NCI-H69 (cell line): ENCODE results near the gene ARID5B.
A peak's percentile ranks its signal among the peaks of the same experiment; 100 is the strongest.
"Not testable (repeated sequence)": the region's sequence is repeated elsewhere in the genome, so short reads cannot be mapped to it uniquely, and the experiment has no call there.

Experiments used
- DNase-seq: peaks from one replicate; lab custom pipeline; 2025; lab: John Stamatoyannopoulos, UW

The ARID5B gene, protein sequence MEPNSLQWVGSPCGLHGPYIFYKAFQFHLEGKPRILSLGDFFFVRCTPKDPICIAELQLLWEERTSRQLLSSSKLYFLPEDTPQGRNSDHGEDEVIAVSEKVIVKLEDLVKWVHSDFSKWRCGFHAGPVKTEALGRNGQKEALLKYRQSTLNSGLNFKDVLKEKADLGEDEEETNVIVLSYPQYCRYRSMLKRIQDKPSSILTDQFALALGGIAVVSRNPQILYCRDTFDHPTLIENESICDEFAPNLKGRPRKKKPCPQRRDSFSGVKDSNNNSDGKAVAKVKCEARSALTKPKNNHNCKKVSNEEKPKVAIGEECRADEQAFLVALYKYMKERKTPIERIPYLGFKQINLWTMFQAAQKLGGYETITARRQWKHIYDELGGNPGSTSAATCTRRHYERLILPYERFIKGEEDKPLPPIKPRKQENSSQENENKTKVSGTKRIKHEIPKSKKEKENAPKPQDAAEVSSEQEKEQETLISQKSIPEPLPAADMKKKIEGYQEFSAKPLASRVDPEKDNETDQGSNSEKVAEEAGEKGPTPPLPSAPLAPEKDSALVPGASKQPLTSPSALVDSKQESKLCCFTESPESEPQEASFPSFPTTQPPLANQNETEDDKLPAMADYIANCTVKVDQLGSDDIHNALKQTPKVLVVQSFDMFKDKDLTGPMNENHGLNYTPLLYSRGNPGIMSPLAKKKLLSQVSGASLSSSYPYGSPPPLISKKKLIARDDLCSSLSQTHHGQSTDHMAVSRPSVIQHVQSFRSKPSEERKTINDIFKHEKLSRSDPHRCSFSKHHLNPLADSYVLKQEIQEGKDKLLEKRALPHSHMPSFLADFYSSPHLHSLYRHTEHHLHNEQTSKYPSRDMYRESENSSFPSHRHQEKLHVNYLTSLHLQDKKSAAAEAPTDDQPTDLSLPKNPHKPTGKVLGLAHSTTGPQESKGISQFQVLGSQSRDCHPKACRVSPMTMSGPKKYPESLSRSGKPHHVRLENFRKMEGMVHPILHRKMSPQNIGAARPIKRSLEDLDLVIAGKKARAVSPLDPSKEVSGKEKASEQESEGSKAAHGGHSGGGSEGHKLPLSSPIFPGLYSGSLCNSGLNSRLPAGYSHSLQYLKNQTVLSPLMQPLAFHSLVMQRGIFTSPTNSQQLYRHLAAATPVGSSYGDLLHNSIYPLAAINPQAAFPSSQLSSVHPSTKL

DNA sequence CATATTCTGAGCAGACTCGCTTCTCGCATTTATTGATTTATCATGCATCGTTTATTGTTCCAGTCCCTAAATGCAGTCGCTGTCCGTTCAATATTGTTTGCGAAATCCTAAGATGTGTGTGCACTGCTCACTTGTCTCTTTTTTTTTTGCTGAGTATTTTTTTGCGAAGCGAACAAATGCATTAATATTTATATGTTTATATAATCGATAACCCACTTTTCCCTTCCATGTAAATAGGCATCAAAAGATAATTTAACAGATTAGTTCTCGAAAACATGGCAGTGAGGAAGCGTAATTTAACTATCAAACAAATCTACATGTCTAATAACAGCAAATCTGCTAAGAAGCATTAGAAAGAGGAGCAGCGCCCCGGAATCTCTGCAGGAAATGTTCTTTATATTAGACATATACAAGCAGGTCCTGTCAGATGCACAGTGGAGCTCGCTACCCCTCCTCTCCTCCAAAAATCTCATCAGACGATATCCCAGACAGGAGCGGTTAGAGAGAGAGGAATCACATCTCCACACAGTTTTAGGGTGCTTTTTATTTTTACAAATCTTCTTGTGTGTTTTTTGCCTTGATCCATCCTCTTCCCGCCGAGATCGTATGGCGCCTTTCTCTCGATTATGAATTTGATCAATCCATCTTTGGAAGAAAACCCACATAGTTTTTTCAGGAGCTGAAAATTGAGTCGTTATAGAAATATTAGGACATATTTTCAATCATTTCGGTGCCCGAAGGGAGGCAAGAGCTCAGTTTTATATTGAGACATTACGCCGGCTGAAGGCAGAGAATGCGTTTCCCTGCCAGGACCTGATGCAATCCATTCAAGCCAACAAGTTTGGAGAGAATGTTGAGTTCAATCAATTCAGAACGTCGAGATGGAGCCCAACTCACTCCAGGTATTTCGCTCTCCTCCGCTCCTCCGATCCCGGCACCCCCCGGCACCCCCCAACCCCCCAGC lies at the start of gene ARID5B:
ARID5B (plus strand) TSS at position 871 of the 964 bp plus-strand sequence; CDS start at position 882, 11 bp downstream.
- peak; percentile 86 for DNase-seq

DNA sequence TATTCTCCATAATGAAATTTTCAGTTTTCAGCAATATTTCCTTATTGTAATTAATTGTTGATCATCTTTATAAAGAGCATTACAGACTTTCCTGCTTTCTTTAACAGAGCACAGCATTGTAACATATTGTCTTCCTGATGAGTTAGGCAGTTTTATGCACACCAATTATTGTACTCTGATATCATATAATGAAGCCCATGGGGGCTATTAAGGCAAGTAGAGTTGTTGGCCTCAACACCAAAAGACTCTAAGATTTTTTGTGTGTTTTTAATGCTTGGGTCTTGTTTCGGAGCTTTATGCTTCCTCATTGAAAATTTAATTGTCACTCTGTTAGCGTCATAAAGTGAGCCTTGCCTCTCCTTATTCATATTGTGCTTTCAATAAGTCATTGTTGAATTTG lies 49.2 kb upstream of the ARID5B start:
- DNase-seq = peak; percentile 51

DNA sequence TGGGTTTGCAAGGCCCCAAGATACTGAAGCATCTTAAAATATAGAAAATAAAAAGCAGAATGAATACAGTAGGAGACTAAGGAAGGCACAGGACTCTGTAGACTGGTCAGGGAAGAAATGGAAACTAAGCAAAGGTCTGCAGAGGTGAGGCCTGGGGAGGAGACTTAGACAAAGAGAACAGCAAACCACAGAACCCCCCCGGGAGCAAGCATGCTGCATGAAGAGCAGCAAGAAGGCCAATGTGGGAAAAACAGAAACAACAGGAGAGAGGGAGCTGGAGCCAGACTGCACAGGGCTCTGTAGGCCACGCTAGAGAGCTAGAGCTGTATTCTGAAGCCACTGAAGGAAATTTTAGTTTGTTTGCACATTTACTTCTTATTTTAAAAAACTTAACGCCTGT lies 45.7 kb upstream of the ARID5B start:
- no peak for DNase-seq

DNA sequence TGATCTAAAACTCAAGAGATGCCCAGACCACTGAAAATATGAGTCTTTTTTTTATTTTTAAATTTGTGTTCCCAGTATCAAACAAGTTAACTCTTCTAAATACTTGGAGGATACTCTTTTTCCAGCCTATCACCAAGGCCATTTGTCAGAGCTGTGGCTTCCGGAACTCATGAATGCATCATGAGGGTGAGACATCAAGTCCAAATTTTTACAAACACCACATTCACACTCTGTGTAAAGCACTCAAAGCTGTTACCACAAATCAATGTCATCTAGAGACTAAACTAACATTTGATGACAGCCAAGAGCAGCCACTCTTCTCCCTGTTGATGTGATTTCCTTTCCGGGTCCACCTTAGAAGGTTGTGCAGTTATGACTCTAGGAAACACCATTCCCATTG lies 43.8 kb upstream of the ARID5B start:
- DNase-seq = no peak

GRCh38 chr10:61859786-61860185 lies 41.7 kb upstream of the ARID5B start:
- no peak for DNase-seq

GRCh38 chr10:61860964-61861758 lies 40.3 kb upstream of the ARID5B start:
- DNase-seq = no peak

DNA sequence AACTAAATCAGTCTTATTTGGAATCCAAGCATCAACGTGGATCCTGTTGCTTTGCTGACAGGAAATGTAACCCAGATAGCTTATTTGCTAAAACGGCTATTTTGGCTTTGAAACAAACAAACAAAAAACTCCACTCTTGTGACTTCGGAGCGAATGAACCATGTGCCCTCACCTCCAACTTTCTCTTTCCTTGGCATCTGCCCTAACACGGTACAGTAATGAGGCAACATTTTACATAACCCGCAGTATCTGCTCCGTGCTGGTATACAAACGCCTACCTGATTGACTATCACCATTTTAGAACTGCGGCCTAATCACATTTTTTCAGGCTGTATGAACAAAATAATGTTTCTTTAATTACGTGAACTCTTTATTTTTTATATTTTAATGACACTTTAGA lies 37.5 kb upstream of the ARID5B start:
- DNase-seq = no peak

DNA sequence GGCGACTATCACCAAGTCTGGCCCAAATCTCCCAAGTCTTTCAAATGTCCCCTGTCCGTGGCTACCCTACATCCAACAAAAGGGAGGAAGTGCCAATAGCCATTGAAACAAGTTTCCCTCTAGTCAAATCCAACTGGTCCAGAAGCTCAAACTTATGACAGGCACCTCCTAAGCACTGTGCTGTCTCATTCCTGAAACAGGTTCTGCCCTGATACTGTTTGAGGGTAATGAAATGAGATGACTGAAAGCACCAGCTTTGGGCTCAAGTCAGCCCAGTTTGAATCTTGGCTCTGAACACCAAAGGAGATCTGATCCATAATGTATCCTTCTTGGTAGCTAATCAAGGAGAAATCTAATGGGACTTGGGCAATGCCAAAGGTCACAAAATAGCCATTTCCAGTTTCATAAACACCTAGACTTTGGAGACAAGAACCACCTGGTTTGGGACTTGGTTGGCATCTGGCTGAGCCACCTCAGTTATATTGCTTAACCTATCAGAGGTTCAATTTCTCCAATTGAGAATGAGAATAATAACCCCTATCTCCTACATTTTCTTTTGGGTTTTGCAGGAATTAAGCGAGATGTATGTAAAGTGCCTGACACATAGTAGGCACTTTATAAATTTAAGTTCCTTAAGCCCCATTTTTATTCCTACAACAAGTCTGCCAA lies 34.7 kb upstream of the ARID5B start:
- no peak for DNase-seq

GRCh38 chr10:61867374-61867773 lies 34.1 kb upstream of the ARID5B start:
- DNase-seq = not testable (repeated sequence)

GRCh38 chr10:61867817-61868216 lies 33.7 kb upstream of the ARID5B start:
- not testable (repeated sequence) for DNase-seq

GRCh38 chr10:61869041-61869675 lies 32.3 kb upstream of the ARID5B start:
- DNase-seq = no peak

GRCh38 chr10:61869774-61870525 lies 31.5 kb upstream of the ARID5B start:
- DNase-seq = no peak

- no peak for DNase-seq
These were observed 31.0 kb upstream of the ARID5B start for GRCh38 chr10:61870526-61870895.

- DNase-seq = no peak
These were observed 30.0 kb upstream of the ARID5B start for GRCh38 chr10:61871487-61871886.

DNA sequence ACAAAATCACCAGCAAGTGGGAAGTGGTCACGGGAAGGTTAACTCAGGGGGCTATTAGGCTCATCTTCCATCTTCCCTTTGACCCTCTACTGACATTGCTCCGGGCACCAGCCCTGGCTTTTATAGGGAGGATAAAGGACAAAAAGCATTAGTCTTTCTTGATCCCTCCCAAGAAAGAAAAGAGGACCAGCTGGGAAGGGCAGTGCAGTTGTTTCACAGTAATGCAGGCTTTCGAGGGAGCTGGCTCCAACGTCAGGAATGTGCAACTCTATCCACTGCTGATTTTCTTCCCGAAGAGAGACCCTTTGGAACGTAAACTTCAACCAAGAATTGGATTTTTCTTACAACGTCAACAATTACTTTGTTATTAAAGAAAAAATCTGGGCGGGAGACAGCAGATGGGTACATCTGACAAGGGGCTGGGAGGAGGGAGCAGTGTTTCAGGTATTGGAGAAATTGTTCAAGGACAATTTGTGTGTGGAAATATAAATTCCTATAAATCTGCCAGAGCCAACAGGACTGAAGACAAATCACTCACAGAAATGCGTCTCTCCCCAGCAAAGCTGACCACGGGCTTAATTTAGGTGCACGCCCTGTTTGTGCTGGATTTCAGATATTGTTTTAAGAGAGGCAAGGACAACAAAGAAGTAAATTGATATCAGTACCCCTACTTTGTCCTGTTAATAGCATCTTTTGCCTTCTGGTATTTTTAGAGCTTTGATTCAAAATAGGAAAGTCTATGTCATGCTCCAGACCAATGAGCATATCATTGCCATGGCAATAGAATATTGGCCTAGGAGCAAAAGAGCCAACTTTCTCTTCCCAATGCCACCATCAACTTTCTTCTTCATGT lies 23.4 kb upstream of the ARID5B start:
- DNase-seq = no peak

- no peak for DNase-seq
These were observed 22.8 kb upstream of the ARID5B start for GRCh38 chr10:61878740-61879068.

DNA sequence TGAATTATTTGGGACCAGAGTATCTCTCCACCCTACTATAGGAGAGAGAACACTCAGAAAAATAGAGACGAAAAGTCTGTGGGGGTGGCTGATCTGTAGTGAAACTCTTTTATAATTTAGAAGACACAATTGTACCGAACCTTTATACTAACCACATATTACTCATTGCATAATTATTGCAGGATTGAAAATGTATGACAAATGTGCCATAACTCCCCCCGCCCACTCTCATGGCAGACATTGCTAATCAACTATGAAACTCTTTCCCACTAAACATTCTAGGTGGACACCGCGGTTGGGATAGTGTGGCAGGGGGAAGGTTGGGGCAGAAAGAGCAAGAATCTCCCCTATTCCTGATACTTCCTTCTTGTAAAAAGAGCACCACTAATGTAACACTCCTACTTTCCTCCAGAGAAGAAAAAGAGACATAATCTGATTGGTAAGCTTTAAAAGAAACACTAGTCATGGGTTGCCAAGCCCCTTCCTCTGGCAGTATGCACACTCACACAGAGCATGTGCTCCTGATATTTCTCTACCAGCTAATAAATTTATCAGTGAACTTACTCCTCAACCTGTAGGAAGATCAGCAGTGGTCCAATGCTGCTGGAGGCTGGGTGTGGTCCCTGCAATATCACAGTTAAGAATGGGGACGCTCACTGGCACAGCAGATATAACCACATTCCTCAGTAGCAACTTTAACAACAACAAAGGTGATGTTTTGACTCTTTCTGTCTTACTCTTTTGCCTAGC lies 18.7 kb upstream of the ARID5B start:
- DNase-seq = no peak
